GM15510 (cell line): ENCODE results near the gene TIMM29.
A peak's percentile ranks its signal among the peaks of the same experiment; 100 is the strongest.

ENCODE experiments used
- POLR2A ChIP-seq: IDR thresholded peaks from 3 replicates; pipeline ENCODE4 v1.6.1; 2011; ENCODE audit warnings: borderline replicate concordance; ENCODE audit not compliant: insufficient read length; ENCODE audit errors: extremely low read depth

TIMM29 gene

GRCh38 chr19:10960314-10961072 lies 31.9 kb downstream of the TIMM29 start, which contains the start of gene SMARCA4:
Gene SMARCA4 (plus strand): TSS chr19:10961030. CDS start chr19:10984152, 23,122 bp downstream.
- peak; percentile 95 for TF ChIP-seq POLR2A

DNA sequence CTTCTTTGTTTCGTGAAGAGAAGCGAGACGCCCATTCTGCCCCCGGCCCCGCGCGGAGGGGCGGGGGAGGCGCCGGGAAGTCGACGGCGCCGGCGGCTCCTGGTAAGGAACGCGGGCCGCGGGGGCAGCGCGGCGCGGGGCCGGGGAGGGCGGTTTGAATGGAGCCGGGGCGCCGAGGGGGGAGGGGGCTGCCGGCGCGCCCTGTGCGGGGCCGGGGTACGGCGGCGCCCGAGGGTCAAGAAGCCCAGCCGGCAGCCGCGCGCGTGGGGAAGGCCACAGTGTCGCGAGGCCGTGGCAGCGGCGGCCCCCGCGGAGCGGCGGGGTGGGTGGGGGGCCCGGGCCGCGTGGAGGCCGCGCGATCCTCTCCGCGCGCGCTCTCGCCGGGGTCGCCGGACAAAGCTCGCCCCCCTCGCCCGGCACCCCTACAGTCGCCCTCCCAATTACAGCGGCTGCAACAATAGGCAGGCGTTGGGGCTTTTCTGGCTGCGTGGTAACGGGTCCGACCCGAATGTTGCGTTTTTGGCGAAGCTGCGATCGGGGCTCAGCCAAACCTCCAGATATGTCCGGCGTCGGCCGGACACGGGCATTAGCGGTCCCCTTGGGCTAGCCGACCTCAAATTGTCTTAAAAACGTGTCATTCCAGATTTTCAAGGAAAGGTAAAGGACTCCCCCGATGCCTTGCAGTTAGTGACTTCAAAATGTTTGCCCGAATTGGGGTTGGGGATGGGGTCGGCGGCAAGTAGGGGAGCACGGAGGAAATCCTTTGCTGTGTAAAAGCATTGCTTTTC lies 32.7 kb downstream of the TIMM29 start:
- TF ChIP-seq POLR2A, result no peak

DNA sequence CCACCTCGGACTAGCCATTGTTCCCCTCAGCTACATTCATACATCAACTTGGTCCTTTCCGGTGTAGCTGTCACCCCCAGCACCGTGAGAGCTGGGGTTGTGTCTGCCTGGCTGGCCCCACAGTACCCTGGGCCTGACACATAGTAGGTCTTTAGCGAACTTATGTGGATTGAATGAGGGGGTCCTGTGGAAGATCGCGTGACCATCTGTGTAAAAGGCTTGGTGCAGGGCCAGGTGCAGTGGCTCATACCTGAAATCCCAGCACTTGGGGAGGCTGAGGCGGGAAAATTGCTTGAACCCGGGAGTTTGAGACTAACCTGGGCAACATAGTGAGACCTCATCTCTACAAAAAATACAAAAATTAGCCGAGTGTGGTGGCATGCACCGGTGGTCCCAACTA lies 34.3 kb downstream of the TIMM29 start:
- no peak for TF ChIP-seq POLR2A

GRCh38 chr19:10963865-10964264 lies 35.3 kb downstream of the TIMM29 start:
- no peak for TF ChIP-seq POLR2A

DNA sequence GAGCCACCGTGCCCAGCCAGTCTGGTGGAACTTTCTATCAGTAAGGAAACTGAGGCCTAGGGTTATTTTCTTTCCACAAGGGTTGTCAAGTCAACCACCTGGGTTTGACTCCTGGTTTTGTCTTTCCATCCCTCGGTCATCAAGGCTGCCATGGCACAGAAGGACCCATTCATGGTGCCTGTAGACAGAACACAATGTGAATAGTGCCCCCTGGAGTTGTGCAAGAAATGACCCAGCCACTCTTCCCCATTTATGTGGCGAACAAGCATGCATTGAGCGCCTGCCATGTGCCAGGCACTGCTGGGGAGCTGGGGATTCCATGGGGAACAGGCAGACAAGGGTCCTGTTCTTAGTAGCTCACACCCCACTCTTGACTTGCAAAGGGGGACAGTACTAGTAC lies 36.3 kb downstream of the TIMM29 start:
- no peak for TF ChIP-seq POLR2A

GRCh38 chr19:10965398-10965797 lies 36.8 kb downstream of the TIMM29 start:
- no peak for TF ChIP-seq POLR2A

GRCh38 chr19:10966809-10967208 lies 38.2 kb downstream of the TIMM29 start:
- no peak for TF ChIP-seq POLR2A

- TF ChIP-seq POLR2A, result no peak
Measured at GRCh38 chr19:10968527-10969135, 40.0 kb downstream of the TIMM29 start.

DNA sequence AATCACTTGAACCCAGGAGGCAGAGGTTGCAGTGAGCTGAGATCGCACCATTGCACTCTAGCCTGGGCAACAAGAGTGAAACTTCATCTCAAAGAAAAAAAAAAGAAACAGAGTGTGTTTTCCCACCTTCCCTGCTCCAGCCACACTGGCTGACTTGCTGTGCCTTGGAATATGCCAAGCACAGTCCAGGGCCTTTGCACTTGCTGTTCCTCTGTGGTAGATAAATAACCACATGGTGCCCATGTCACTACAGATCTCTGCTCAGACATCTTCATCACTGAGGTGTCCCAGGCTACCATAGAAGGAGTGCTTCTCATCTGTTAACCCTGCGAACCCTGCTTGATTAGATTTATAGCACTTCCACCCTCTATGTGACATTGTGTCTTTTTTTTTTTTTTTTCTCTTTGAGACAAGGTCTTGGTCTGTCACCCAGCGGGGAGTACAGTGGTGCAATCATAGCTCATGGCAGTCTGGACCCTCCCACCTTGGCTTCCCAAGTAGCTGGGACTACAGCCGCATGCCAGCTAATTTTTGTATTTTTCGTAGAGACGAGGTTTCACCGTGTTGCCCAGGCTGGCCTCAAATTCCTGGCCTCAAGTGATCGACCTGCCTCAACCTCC lies 42.6 kb downstream of the TIMM29 start:
- no peak for TF ChIP-seq POLR2A

DNA sequence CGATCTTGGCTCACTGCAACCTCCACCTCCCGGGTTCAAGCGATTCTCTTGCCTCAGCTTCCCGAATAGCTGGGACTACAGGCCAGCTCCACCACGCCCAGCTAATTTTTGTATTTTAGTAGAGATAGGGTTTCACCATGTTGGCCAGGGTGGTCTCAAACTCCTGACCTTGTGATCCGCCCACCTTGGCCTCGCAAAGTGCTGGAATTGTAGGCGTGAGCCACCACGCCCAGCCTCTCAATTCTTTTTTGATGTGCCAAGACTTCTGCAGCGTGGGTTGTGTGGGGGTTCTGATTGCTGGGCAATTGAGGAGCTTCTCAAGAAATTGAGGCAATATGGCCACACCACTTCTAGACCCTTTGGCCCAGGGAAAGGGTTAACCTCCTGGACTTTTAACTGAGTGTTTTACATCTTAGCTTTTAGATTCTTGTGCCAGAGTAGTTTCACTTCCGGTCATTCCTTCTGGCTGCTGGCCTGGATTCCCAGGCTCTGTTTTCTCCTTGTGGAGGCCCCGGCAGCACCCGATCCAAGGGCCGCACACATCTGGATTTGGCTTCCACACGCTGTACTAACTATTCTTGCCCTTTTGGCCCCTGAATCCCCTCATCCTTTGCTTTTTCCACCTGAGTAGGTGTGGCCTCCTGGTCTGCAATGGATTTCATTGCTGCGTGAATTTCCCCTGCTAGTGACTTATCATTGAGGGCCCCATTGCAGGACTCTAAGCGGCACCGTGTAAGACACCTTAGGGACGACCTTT lies 46.9 kb downstream of the TIMM29 start:
- TF ChIP-seq POLR2A, result no peak

DNA sequence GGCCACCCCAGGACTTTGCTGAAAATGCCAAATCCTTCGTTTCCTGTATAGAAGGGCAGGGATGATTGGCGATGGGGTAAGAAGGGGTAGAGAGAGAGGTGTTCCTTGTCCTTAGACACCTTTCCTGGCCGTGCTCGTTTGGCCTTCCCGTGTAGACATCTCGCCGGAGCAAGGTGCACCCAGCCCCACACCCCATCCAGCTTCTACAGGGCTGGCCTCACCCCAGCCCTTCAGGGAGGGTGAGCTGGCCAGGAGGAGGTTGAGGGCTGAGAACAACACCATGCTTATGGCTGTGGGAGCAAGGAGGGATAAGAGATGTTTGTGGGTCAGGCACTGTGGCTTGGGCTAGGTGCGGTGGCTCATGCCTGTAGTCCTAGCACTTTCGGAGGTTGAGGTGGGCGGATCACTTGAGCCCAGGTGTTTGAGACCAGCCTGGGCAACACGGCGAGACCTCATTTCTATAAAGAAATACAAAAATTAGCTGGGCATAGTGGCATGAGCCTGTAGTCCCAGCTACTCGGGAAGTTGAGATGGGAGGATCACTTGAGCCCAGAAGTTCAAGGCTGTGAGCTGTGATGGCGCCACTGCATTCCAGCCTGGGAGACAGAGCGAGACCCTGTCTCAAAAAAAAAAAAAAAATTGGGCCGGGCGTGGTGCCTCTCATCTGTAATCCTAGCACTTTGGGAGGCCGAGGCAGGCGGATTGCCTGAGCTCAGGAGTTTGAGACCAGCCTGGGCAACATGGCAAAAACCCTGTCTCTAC lies 47.7 kb downstream of the TIMM29 start:
- no peak for TF ChIP-seq POLR2A

DNA sequence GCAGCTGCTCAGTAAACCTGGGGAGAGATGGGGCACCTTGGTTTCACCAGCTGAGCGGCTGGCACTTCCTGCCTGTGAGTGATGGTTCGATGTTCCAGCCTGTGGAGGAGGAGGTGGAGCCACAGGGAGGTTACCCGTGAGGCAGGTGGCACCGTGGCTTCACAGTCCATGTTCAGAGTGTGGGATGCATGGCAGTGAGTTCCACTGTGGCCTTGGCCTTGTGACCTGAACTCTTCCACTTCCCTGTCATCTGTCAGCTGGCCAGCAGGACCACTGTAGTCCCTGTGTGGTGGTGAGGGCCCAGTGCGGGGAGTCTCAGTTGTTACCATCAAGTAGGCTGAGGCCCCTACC lies 49.1 kb downstream of the TIMM29 start:
- TF ChIP-seq POLR2A, result no peak
